Measurements from ENCODE around the gene LRRC4C.

The LRRC4C gene

DNA sequence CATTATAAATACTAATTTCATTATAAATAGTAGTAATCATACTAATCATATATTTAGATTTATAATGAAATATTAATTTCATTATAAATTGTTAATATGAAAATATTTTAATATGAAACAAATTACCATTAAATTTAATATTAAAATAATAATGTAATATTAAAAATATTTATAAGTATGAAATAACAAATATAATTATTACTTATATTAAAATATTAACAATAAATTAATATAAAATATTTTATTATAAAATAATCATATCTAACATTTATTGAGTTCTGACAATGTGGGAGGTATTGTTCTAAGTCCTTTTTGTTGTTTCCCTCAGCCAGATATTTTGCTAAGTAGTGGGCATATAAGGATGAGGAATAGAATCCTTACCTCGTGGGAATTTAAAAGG, 1341.4 kb downstream of the LRRC4C start:
- DNase-seq (ENCODE audit: low read depth, low spot score), result no peak

DNA sequence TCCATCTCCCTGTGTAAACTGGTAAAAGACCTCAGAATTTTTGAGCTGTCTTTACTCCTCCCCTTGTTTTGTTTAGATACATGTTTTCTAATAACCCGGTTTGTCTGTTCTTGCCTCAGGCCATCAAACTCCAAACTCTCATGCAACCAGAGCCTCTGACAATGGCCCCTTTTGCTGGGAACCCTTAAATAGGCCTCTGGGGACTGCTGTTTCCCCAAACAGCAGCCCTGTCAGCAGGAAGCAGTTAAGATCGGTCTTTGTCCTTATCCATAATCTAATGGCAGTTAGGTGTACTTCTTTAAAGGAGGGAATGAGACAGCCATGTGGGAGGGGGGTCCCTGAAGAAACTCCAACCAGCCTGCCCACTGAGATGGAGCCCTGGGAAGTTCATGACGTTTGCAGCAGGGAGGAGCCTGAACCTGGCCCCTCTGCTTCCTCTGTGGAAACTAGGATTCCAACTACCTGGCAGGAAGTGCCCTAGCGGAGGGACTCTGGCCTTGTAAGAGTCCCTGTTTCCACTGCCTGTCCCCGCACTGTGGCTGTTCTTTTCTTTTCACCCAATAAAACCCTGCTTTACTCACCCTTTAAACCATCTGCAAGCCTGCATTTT, 1354.4 kb downstream of the LRRC4C start:
- no peak for DNase-seq (ENCODE audit: low read depth, low spot score)

DNA sequence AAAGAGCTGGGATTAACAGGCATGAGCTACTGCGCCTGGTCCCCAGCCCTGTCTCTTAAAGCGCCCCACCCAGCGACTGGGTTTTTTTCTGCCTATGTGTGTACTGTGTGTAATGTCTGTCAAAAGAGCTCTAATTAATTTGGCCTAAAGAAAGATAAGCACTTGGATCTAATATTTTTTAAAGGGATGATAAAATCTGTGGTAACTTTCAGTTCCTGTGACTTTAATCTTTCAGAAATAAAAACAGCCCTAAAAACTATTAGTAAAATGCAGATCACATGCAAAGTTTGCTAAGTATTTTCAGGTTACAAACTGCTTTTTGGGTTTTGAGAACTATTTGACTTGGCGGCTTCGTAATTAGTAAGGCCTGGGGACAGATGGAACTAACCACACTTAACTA, 1358.7 kb downstream of the LRRC4C start:
- DNase-seq (ENCODE audit: low read depth, low spot score), result no peak

DNA sequence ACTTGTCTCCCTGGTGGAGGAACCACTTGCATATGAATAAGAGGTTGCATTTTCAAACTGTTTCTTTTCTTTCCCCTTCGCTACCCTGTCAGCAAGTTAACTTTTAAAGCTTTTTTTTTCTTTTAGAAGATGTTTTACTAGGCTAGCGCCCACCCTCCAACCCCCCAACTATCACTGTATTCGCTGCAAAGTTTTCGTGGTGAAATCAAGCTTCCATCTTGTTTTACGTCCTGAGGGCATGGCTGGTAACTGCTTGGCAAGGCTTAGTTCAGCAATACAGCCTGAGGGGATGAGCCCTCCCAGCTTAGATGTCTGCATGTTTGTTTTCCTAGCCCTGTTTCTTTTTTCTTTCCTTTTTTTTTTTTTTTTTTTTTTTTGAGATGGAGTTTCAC, 1359.3 kb downstream of the LRRC4C start:
- no peak for DNase-seq (ENCODE audit: low read depth, low spot score)

DNA sequence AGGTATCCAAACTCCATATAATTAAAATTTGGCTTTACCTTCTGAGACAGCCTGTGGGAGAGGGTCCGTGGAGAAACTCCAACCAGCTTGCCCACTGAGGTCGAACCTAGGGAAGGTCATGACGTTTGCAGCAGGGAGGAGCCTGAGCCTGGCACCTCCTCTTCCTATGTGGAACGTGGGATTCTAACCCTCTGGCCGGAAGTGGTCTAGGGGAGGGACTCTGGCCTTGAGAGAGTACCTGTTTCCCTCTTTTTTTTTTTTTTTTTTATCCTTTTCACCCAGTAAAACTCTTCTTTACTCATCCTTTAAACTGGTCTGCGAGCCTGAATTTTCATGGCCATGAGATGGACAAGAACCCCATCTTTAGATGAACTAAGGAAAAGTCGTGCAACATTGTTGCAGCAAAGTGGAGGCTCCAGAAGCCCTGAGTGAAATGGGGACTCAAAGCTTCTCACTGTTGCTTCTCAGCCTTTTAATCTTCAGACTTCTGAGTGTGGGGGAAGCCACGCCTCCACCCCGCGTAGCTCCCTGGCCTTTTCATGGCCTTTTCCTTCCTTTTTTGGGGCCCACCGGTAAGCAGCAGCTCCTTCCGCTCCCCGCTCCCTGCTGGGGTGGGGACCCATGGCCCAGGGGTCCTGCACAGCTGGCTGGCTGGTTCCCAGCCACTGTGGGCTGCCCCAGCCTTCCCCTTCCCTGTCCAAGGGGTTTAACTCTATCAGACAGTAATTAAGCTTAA, 1359.9 kb downstream of the LRRC4C start:
- no peak for DNase-seq (ENCODE audit: low read depth, low spot score)

DNA sequence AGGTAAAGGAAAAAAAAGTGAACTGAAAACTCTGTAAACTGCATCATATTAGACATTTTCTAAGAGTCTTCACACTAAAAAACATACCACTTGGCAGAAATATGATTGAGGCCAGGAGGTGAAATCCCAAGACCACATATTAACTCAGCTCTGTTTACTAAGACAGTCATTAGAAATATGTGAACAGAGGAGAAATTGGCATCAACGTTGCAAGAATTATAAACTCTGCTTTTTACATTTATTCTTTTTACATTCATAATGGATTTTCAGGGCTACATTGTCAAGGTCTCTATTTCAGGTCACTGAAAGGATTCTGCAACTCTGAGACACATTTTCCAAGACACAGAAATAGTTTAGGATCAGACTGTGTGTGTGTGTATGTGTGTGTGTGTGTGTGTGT, 1364.0 kb downstream of the LRRC4C start:
- no peak for DNase-seq (ENCODE audit: low read depth, low spot score)

DNA sequence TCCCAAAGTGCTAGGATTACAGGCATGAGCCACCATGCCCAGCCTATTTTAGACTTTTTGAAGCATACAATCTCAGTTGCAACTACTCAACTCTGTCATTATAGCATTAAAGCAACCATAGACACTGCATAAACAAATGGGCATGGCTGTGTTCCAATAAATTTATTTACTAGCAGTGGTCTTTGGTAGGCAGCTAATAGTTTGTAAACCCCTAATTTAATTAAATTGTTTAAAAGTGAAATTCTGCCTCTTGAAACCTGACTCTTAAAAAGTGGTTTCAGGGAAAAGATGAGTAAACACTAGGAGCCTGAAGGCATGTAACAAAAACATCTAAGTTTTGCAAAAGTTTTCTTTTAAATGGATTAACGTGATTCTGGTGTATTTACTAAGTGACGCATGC, 1364.5 kb downstream of the LRRC4C start:
- no peak for DNase-seq (ENCODE audit: low read depth, low spot score)

DNA sequence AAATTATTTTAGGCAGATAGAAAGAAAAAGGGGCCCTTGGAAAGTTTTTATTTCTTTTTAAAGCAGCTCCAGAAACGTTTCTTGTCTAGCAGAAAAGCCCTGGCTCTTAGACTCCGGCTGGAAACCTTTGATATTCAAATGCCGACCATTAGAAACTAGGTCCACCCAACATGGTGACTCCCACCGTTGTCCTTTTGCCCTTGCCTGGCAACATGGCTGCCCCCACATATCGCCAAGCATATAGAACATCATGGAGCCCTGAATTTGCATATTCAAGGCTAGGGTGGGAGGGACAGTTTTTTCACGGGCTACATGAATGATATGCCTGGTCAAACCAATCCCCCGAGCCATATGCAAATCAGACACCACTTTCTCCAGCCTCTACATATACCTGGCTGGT, 1379.0 kb downstream of the LRRC4C start:
- DNase-seq (ENCODE audit: low read depth, low spot score), result no peak

Data from brain pericyte (primary cell).